KMS-11 (cell line): ENCODE data around the gene RAPGEF6.

Experiments used
- H2AFZ ChIP-seq: fragments of 200-600 bp; sonication (generic); 2 replicates; pipeline ENCODE4 v1.6.1; 2016; ENCODE audit warnings: antibody characterized with exemption, mixed run types, low read depth
- H3K27ac ChIP-seq: fragments of 200-600 bp; sonication (generic); 2 replicates; pipeline ENCODE4 v1.6.1; 2016; ENCODE audit warnings: mild to moderate bottlenecking, mixed run types
- H3K27me3 ChIP-seq: fragments of 200-600 bp; sonication (generic); 2 replicates; pipeline ENCODE4 v1.6.1; 2017; ENCODE audit warnings: mild to moderate bottlenecking, low read depth, mixed run types, moderate library complexity; ENCODE audit not compliant: insufficient read depth
- H3K36me3 ChIP-seq: fragments of 200-600 bp; sonication (generic); 2 replicates; pipeline ENCODE4 v1.6.1; 2017; ENCODE audit warnings: mild to moderate bottlenecking, mixed run types; ENCODE audit not compliant: insufficient read depth
- H3K4me1 ChIP-seq: fragments of 200-600 bp; sonication (generic); 2 replicates; pipeline ENCODE4 v1.6.1; 2016; ENCODE audit warnings: mild to moderate bottlenecking, low read depth, mixed run types; ENCODE audit not compliant: poor library complexity, severe bottlenecking
- H3K4me2 ChIP-seq: fragments of 200-600 bp; sonication (generic); 2 replicates; pipeline ENCODE4 v1.7.0; 2016; ENCODE audit warnings: mild to moderate bottlenecking, mixed run types
- H3K4me3 ChIP-seq: fragments of 200-600 bp; sonication (generic); IDR thresholded peaks from 2 replicates; pipeline ENCODE4 v1.6.1; 2017; ENCODE audit warnings: low read depth, low read length, mixed read lengths; ENCODE audit not compliant: insufficient read depth
- H3K79me2 ChIP-seq: fragments of 200-600 bp; sonication (generic); 2 replicates; pipeline ENCODE4 v1.6.1; 2016; ENCODE audit warnings: low read depth, mixed run types; ENCODE audit not compliant: insufficient read depth
- H3K9ac ChIP-seq: fragments of 200-600 bp; sonication (generic); 2 replicates; pipeline ENCODE4 v1.6.1; 2016; ENCODE audit warnings: mild to moderate bottlenecking, mixed run types
- H4K20me1 ChIP-seq: fragments of 200-600 bp; sonication (generic); 2 replicates; pipeline ENCODE4 v1.6.1; 2016; ENCODE audit warnings: mild to moderate bottlenecking, mixed run types; ENCODE audit not compliant: insufficient read depth
- TF ChIP-seq, protein P1 (sequence below): fragments of 200-600 bp; sonication (generic); conservative IDR thresholded peaks from 2 replicates; pipeline ENCODE4 v1.6.1; 2017; ENCODE audit warnings: low read depth, mild to moderate bottlenecking, antibody characterized with exemption, low read length, moderate library complexity, mixed read lengths

The RAPGEF6 gene

DNA sequence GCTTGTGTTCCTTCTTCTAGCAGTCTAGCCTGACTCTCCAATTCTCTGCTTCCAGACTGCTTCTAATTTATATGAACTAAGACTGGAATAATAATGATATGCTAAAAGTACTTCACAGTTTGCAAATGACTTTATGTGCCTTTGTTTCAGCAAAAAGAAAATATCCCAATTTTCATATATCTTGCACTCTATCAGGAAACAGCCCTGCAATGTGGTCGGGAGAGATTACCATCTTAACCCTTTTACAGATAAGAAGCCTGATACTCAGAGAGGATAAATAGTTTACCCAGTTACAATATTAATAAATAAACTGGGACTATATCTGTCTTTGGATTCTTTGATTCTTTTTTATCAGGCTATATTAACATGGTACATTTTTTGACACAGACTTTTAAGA lies 245.2 kb downstream of the RAPGEF6 start:
- TF ChIP-seq, protein P1, sequence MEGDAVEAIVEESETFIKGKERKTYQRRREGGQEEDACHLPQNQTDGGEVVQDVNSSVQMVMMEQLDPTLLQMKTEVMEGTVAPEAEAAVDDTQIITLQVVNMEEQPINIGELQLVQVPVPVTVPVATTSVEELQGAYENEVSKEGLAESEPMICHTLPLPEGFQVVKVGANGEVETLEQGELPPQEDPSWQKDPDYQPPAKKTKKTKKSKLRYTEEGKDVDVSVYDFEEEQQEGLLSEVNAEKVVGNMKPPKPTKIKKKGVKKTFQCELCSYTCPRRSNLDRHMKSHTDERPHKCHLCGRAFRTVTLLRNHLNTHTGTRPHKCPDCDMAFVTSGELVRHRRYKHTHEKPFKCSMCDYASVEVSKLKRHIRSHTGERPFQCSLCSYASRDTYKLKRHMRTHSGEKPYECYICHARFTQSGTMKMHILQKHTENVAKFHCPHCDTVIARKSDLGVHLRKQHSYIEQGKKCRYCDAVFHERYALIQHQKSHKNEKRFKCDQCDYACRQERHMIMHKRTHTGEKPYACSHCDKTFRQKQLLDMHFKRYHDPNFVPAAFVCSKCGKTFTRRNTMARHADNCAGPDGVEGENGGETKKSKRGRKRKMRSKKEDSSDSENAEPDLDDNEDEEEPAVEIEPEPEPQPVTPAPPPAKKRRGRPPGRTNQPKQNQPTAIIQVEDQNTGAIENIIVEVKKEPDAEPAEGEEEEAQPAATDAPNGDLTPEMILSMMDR, result no peak
- H3K4me2 ChIP-seq, result no peak overlapping the region
- no peaks in the 10 kb centered on the region for H3K27me3 ChIP-seq
- H3K27ac ChIP-seq, result no peak overlapping the region
- H3K79me2 ChIP-seq, result peaks cover 4% of the 10 kb centered on the region; the same call in 1 of the 2 replicates
- no peak overlapping the region for H3K9ac ChIP-seq
- no peaks in the 10 kb centered on the region; the same call in 1 of the 2 replicates for H3K36me3 ChIP-seq
- H3K4me1 ChIP-seq, result peaks cover 20% of the 10 kb centered on the region
- H4K20me1 ChIP-seq, result no peaks in the 10 kb centered on the region
- no peak overlapping the region for H2AFZ ChIP-seq
- no peak overlapping the region for H3K4me3 ChIP-seq

DNA sequence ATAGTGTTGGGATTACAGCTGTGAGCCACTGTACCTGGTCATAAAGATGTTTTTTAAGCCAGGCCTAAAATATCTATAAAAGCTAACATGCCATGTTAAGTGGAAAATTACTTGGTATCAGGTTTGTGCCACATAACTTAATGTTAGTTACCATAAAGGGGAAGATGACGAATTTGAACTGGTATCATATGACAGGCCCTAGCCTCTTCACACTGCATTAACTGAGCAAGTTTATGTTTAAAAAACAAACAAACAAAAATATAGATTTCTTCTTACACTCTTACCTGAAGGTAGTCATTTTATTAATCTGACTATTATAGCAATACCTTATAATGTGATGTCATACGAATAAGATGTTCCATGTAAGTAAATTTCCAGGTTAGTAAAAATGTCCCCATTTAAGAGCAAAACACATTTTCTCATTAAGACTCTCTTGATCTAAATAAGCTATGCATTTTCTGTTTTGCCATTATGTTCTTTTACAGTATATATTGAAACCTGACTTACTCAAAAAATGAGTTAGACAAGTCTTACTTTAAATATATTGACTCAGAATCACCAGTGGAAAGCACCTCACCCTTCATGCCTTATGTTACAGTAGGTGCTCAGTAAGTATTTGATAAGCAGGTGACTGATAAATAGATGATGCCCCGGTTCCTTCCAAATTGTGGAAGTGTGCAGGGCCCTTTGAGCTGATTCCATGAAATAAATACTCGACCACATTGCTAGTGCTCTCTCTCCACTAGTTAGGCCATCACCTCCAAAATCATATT lies 245.7 kb downstream of the RAPGEF6 start:
- Histone ChIP-seq H3K4me3 (no peak overlapping the region), H2AFZ (no peak overlapping the region), H3K36me3 (no peaks in the 10 kb centered on the region; the same call in 1 of the 2 replicates), H3K27me3 (no peaks in the 10 kb centered on the region), H3K79me2 (peaks cover 10% of the 10 kb centered on the region; the same call in 1 of the 2 replicates), H3K27ac (no peak overlapping the region), H3K4me2 (no peak overlapping the region), H3K4me1 (peaks cover 26% of the 10 kb centered on the region), H4K20me1 (no peaks in the 10 kb centered on the region), H3K9ac (no peak overlapping the region)
- TF ChIP-seq, protein P1, result no peak

DNA sequence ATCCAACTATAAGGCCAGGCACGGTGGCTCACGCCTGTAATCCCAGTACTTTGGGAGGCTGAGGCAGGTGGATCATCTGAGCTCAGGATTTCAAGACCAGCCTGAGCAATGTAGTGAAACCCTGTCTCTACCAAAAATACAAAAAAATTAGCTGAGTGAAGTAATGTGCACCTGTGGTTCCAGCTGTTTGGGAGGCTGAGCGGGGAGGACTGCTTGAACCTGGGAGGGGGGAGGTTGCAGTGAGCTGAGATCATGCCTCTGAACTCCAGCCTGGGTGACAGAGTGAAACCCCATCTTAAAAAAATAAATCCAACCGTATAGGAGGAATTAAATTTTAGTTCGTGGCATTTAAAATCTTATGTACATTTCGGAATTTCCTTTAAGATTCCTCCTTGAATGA lies 247.8 kb downstream of the RAPGEF6 start:
- Histone ChIP-seq H3K9ac (no peak overlapping the region), H3K79me2 (peaks cover 21% of the 10 kb centered on the region; the same call in 1 of the 2 replicates), H3K4me1 (peaks cover 46% of the 10 kb centered on the region), H3K4me3 (no peak overlapping the region), H4K20me1 (no peaks in the 10 kb centered on the region), H3K27ac (no peak overlapping the region), H3K4me2 (0 out of 2 replicates have a peak overlapping the region, but pooled peaks have one; percentile 6), H2AFZ (no peak overlapping the region), H3K36me3 (no peaks in the 10 kb centered on the region; the same call in 1 of the 2 replicates), H3K27me3 (no peaks in the 10 kb centered on the region)
- TF ChIP-seq, protein P1, result no peak

DNA sequence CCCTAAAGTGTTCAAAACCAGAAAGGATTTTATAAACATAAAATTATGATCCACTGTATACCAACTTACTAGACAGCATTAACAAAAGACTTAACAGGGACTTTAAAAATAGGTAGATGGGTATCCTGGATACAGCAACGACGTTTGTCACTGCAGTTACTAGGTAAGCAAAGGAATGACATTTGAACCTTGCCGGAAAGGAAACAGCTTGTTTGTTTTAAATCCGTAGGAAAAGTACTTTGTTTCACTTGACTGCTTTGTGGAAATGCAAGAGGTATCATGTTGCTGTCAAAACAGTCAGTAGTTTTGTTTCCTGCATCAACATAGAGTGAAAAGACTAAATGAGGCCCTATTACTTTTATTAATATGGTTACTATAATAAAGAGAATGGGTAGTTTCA lies 248.2 kb downstream of the RAPGEF6 start:
- no peak overlapping the region for H3K27ac ChIP-seq

More for the DNA sequence above, 248.2 kb downstream of the RAPGEF6 start:
- Histone ChIP-seq H3K4me2 (no peak overlapping the region), H4K20me1 (no peaks in the 10 kb centered on the region), H3K4me1 (peaks cover 51% of the 10 kb centered on the region), H3K27me3 (no peaks in the 10 kb centered on the region), H3K4me3 (no peak overlapping the region), H3K36me3 (no peaks in the 10 kb centered on the region; the same call in 1 of the 2 replicates), H3K9ac (no peak overlapping the region), H3K79me2 (peaks cover 21% of the 10 kb centered on the region; the same call in 1 of the 2 replicates), H2AFZ (no peak overlapping the region)
- TF ChIP-seq, protein P1, result no peak
